Epithelial cell of proximal tubule (primary cell): Measurements from ENCODE around the gene BCHE. TPM values are rescaled to one million over a fixed set of nuclear protein-coding genes. Genes with fewer than 3 reads are reported as not detected.
"Not testable (repeated sequence)": the region's sequence is repeated elsewhere in the genome, so short reads cannot be mapped to it uniquely, and the experiment has no call there.

Experiments
- DNase-seq: peaks from one replicate; pipeline ENCODE4 v3.0.0-alpha.2; 2011; ENCODE audit warnings: low read depth
- H3K4me3 ChIP-seq: 2 replicates; pipeline ENCODE4 v1.5.1; 2011; ENCODE audit warnings: low read depth, mild to moderate bottlenecking, low read length
- total RNA-seq: library from RNA; depleted of rRNA; stranded (reverse); fragments of >200 nt; gene quantifications from 2 replicates; pipeline ENCODE4 v1.2.3, GENCODE V29; 2015
- TF ChIP-seq, protein P1 (sequence below): conservative IDR thresholded peaks from 2 replicates; pipeline ENCODE4 v1.5.1; 2012; ENCODE audit warnings: low read depth, mild to moderate bottlenecking, low read length

Gene BCHE
- total RNA-seq, 1 donor from 2014 or later, result 2.9 TPM

GRCh38 chr3:165820671-165821123 lies 16.5 kb downstream of the BCHE start:
- TF ChIP-seq, protein P1, sequence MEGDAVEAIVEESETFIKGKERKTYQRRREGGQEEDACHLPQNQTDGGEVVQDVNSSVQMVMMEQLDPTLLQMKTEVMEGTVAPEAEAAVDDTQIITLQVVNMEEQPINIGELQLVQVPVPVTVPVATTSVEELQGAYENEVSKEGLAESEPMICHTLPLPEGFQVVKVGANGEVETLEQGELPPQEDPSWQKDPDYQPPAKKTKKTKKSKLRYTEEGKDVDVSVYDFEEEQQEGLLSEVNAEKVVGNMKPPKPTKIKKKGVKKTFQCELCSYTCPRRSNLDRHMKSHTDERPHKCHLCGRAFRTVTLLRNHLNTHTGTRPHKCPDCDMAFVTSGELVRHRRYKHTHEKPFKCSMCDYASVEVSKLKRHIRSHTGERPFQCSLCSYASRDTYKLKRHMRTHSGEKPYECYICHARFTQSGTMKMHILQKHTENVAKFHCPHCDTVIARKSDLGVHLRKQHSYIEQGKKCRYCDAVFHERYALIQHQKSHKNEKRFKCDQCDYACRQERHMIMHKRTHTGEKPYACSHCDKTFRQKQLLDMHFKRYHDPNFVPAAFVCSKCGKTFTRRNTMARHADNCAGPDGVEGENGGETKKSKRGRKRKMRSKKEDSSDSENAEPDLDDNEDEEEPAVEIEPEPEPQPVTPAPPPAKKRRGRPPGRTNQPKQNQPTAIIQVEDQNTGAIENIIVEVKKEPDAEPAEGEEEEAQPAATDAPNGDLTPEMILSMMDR, result no peak
- DNase-seq, result no peak
- H3K4me3 ChIP-seq, result no peak overlapping the region

GRCh38 chr3:165817160-165817709 lies 20.0 kb downstream of the BCHE start:
- DNase-seq, result no peak
- TF ChIP-seq, protein P1, result no peak

GRCh38 chr3:165816209-165816608 lies 21.0 kb downstream of the BCHE start:
- DNase-seq, result no peak
- TF ChIP-seq, protein P1, result no peak
- no peak overlapping the region for H3K4me3 ChIP-seq

More at GRCh38 chr3:165817160-165817709, 20.0 kb downstream of the BCHE start:
- H3K4me3 ChIP-seq, result no peak overlapping the region

GRCh38 chr3:165815682-165816081 lies 21.5 kb downstream of the BCHE start:
- no peak for DNase-seq
- TF ChIP-seq, protein P1, result no peak
- H3K4me3 ChIP-seq, result no peak overlapping the region

- H3K4me3 ChIP-seq, result no peak overlapping the region
- DNase-seq, result no peak
- TF ChIP-seq, protein P1, result no peak
Measured at GRCh38 chr3:165814380-165814779, 22.8 kb downstream of the BCHE start.

DNA sequence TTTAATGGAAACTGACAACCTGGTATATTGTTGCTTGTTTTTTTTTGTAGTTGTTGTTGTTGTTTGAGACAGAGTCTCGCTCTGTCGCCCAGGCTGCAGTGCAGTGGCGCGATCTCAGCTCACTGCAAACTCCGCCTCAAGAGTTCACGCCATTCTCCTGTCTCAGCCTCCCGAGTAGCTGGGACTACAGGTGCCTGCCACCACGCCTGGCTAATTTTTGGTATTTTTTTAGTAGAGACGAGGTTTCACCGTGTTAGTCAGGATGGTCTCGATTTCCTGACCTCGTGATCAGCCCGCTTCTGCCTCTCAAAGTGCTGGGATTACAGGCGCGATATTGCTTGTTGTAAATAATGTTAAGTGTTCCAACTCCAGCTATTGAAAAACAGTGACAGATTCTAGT lies 29.3 kb downstream of the BCHE start:
- not testable (repeated sequence) for DNase-seq, H3K4me3 ChIP-seq

GRCh38 chr3:165805946-165806561 lies 31.2 kb downstream of the BCHE start:
- DNase-seq, result peak; percentile 32
- peak overlapping the region; percentile 47 for H3K4me3 ChIP-seq
- TF ChIP-seq, protein P1, result no peak
